22Rv1 (cell line): Measurements from ENCODE around the gene CNTRL.

ENCODE experiments used
- H3K27ac ChIP-seq: fragments of 450-650 bp; 2 replicates; pipeline ENCODE4 v1.5.1; 2017
- CTCF ChIP-seq: fragments of 450-650 bp; IDR thresholded peaks from 2 replicates; pipeline ENCODE4 v1.5.1; 2017; ENCODE audit warnings: mild to moderate bottlenecking
- ZFX ChIP-seq: fragments of 450-650 bp; IDR thresholded peaks from 2 replicates; pipeline ENCODE4 v1.6.1; 2017; ENCODE audit warnings: antibody characterized with exemption, borderline replicate concordance

The CNTRL gene

GRCh38 chr9:121182989-121183388, 108.2 kb downstream of the CNTRL start:
- no peak overlapping the region for H3K27ac ChIP-seq
- no peak for TF ChIP-seq CTCF
- TF ChIP-seq ZFX, result no peak

GRCh38 chr9:121183666-121184423, 109.1 kb downstream of the CNTRL start:
- TF ChIP-seq ZFX, result no peak
- no peak for TF ChIP-seq CTCF
- H3K27ac ChIP-seq, result 0 out of 2 replicates have a peak overlapping the region, but pooled peaks have one; percentile 1

- TF ChIP-seq ZFX, result no peak
- TF ChIP-seq CTCF, result no peak
- no peak overlapping the region for H3K27ac ChIP-seq
Observed at GRCh38 chr9:121184463-121184862, 109.7 kb downstream of the CNTRL start.

GRCh38 chr9:121185178-121185745, 110.5 kb downstream of the CNTRL start:
- TF ChIP-seq ZFX, result no peak
- TF ChIP-seq CTCF, result no peak
- no peak overlapping the region for H3K27ac ChIP-seq

- no peak for TF ChIP-seq ZFX
- no peak for TF ChIP-seq CTCF
- H3K27ac ChIP-seq, result no peak overlapping the region
Observed at GRCh38 chr9:121185774-121186403, 111.1 kb downstream of the CNTRL start.

GRCh38 chr9:121187636-121188305, 113.0 kb downstream of the CNTRL start:
- H3K27ac ChIP-seq, result no peak overlapping the region
- TF ChIP-seq CTCF, result no peak
- no peak for TF ChIP-seq ZFX
